Sigmoid colon (tissue), 7 donors: ENCODE data around the gene SGCD. TPM values are rescaled to one million over a fixed set of nuclear protein-coding genes. Genes with fewer than 3 reads are reported as not detected.

Experiments
- DNase-seq: peaks from one replicate; pipeline ENCODE4 v3.0.0-alpha.2; 2019
- H3K27ac ChIP-seq, 4 donors: fragments of 200-600 bp; sonication (generic); one replicate each; pipeline ENCODE4 v1.5.1; 2016 to 2019; ENCODE audit warnings: mild to moderate bottlenecking in 1 of 4
- H3K27me3 ChIP-seq, 3 donors: fragments of 200-600 bp; sonication (generic); one replicate each; pipeline ENCODE4 v1.5.1; 2019; ENCODE audit warnings: mild to moderate bottlenecking in 1 of 3
- H3K36me3 ChIP-seq, 4 donors: fragments of 200-600 bp; sonication (generic); one replicate each; pipeline ENCODE4 v1.5.1; 2016 to 2019
- H3K4me1 ChIP-seq, 4 donors: fragments of 200-600 bp; sonication (generic); one replicate each; pipeline ENCODE4 v1.5.1; 2017 to 2019
- H3K4me3 ChIP-seq, 4 donors: fragments of 200-600 bp; sonication (generic); one replicate each; pipeline ENCODE4 v1.5.1; 2017 to 2019; ENCODE audit warnings: mild to moderate bottlenecking in 2 of 4, moderate library complexity in 1 of 4
- H3K9me3 ChIP-seq, 4 donors: fragments of 200-600 bp in 3 of 4; sonication (generic) in 3 of 4; one replicate each; pipeline versions ENCODE4 v1.5.1 to v1.6.1; 2013 to 2019
- EP300 ChIP-seq, 4 donors: sonication (generic); formaldehyde crosslinking; IDR thresholded peaks; one replicate each; pipeline ENCODE4 v1.6.1; 2017; ENCODE audit warnings: antibody characterized with exemption in 4 of 4
- POLR2A ChIP-seq, 2 donors: fragments of 450-650 bp; IDR thresholded peaks; one replicate each; pipeline ENCODE4 v1.6.1; 2016; ENCODE audit warnings: antibody characterized with exemption in 2 of 2, mild to moderate bottlenecking in 2 of 2, moderate library complexity in 2 of 2
- POLR2AphosphoS5 ChIP-seq, 4 donors: sonication (generic); formaldehyde crosslinking; IDR thresholded peaks; one replicate each; pipeline ENCODE4 v1.6.1; 2017; ENCODE audit warnings: antibody characterized with exemption in 4 of 4
- WGBS, 2 donors: extraction: QIAGEN DNeasy Blood & Tissue Kit; methylation state at CpG; one replicate each; pipeline ENCODE4 v1.1.7; 2013; 5-methylcytosine and 5-hydroxymethylcytosine counted together
- intact Hi-C: fragments of 100-400 bp; cut with DNase I; formaldehyde crosslinking; loops from one replicate; pipeline ENCODE4 v1.15.1; 2023
- polyA plus RNA-seq, 3 donors: library from polyadenylated mRNA; stranded (reverse); fragments of 200-250 nt; gene quantifications; one replicate each; pipeline ENCODE4 v1.2.3, GENCODE V29; 2013
- total RNA-seq, 4 donors: library from RNA; depleted of rRNA; stranded (reverse); fragments of >200 nt; gene quantifications; one replicate each; pipeline ENCODE4 v1.1.0, GENCODE V29; 2016
- TF ChIP-seq, protein P1 (sequence below), 4 experiments: fragments of 450-650 bp in 3 of 4; fragments of 200-600 bp in 1 of 4; IDR thresholded peaks; one replicate each; pipeline ENCODE4 v1.5.1; 2016 to 2019; ENCODE audit warnings: antibody characterized with exemption in 4 of 4, mild to moderate bottlenecking in 3 of 4, moderate library complexity in 2 of 4
- donor health status: healthy with polysubstance abuse.
- donor health status: Bipolar disorder and iron deficiency.
- donor health status: healthy.

The SGCD gene
- total and polyA plus RNA-seq, 7 donors, result under 0.01 to 34.3 (median 8.2) TPM

DNA sequence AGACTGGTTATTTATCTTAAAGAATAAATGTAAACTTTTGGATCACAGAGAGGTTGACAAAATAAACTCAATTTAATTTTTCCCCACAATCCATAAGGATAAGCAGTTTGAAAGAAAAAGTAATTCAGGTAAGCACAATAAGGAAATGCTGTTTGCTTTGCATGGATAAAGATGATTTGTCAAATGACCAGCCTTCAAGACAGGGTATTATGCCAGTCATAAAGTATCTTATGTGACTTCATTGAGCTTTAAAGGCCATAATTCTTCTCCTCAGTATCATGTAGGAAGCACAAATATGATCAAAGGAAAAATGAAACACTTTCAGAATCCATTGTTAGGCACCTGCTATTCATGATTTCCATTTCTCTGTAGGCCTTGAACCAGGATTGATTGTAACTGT lies 342.5 kb downstream of the SGCD start:
- no peak for DNase-seq
- TF ChIP-seq, protein P1, sequence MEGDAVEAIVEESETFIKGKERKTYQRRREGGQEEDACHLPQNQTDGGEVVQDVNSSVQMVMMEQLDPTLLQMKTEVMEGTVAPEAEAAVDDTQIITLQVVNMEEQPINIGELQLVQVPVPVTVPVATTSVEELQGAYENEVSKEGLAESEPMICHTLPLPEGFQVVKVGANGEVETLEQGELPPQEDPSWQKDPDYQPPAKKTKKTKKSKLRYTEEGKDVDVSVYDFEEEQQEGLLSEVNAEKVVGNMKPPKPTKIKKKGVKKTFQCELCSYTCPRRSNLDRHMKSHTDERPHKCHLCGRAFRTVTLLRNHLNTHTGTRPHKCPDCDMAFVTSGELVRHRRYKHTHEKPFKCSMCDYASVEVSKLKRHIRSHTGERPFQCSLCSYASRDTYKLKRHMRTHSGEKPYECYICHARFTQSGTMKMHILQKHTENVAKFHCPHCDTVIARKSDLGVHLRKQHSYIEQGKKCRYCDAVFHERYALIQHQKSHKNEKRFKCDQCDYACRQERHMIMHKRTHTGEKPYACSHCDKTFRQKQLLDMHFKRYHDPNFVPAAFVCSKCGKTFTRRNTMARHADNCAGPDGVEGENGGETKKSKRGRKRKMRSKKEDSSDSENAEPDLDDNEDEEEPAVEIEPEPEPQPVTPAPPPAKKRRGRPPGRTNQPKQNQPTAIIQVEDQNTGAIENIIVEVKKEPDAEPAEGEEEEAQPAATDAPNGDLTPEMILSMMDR (IDR thresholded peaks at IDR 0.05), result no peak
- no peak for TF ChIP-seq EP300 (IDR thresholded peaks at IDR 0.05)
- H3K4me3 ChIP-seq, result no peak overlapping the region
- no peaks in the 10 kb centered on the region for H3K27me3 ChIP-seq
- intact Hi-C loops, result no loop called here
- H3K9me3 ChIP-seq, result no peaks in the 10 kb centered on the region
- H3K27ac ChIP-seq, result no peak overlapping the region
- H3K4me1 ChIP-seq, result no peaks in the 10 kb centered on the region
- no peaks in the 10 kb centered on the region for H3K36me3 ChIP-seq

DNA sequence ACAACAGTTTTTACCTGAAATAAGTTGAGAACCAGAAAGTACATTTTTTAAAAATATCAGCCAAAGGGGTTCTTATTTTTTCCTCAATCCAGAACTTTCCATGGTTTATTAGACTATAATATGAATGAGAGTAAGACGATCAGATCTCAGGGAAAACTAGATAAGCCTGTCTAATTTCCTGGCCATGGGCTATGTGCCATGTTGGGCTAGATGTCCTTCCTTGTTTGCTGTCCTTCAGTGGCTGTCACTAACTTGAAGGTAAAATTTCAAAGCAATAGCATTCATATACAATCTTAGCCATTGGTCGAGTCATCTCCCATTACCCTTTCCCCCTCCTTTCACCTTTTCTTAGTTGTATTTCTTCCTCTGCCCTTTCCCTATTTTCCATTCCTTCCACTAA lies 343.7 kb downstream of the SGCD start:
- 48 to 71% methylated on average over 2 of the region's 2 CpGs for WGBS, 2 donors
- H3K4me1 ChIP-seq, result peaks cover 0 to 8% (median 3%) of the 10 kb centered on the region in 4 donors
- intact Hi-C loops, result no loop called here
- no peak for DNase-seq
- H3K4me3 ChIP-seq, result no peak overlapping the region
- H3K36me3 ChIP-seq, result no peaks in the 10 kb centered on the region
- H3K27ac ChIP-seq, result no peak overlapping the region
- no peaks in the 10 kb centered on the region for H3K9me3 ChIP-seq
- H3K27me3 ChIP-seq, result no peaks in the 10 kb centered on the region
- TF ChIP-seq, protein P1 (IDR thresholded peaks at IDR 0.05), result no peak
- TF ChIP-seq POLR2AphosphoS5 (IDR thresholded peaks at IDR 0.05) (no peak), EP300 (IDR thresholded peaks at IDR 0.05) (no peak), POLR2A (IDR thresholded peaks at IDR 0.05) (no peak)

DNA sequence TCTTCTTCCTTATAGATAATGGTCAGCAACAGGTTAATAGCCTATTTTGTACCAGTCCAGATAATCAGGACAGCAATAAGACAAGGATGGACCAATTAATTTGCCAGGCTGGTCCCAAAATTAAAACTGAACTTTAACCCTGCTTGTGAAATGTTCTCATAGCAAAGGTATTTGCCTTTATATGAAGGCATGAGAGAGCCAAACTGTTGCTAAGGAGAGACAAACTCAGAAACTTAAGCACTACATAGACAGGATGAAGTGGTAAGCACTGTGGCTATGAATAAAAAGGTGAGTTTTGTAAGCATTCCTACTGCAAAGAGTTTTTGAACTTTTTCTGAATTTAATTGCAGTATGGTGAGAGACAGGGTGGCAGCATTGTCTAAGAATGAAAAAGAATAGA lies 348.4 kb downstream of the SGCD start:
- Histone ChIP-seq H3K27me3 (no peaks in the 10 kb centered on the region), H3K36me3 (no peaks in the 10 kb centered on the region), H3K4me1 (peaks cover 0 to 21% (median 7%) of the 10 kb centered on the region in 4 donors), H3K27ac (peak overlapping the region in 2 of 4 donors; percentile 41 to 61), H3K9me3 (no peaks in the 10 kb centered on the region), H3K4me3 (no peak overlapping the region)
- intact Hi-C loops, result no loop called here
- no peak for DNase-seq
- TF ChIP-seq POLR2A (IDR thresholded peaks at IDR 0.05) (no peak), EP300 (IDR thresholded peaks at IDR 0.05) (no peak), POLR2AphosphoS5 (IDR thresholded peaks at IDR 0.05) (no peak)
- TF ChIP-seq, protein P1 (IDR thresholded peaks at IDR 0.05), result no peak

DNA sequence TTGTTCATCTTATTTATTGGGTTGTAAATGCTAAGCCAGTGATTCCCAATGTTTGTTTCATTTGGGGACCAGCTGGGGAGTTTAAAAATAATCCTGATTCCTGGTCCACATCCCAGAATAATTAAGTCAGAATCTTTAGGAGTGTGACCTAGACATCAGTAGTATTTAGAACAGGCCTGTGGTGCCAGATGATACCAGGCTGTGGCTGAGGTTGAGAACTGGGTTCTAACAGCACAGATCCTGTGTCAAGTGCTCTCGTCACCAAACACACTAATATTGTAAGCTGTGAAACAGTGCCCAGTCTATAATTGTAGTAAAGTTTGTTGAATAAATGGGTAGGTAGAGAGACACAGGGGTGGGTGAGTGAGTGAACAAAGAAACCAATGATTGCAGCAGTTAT lies 351.0 kb downstream of the SGCD start:
- 23 to 74% methylated on average over 1 of the region's 1 CpG for WGBS, 2 donors
- H3K4me3 ChIP-seq, result no peak overlapping the region
- intact Hi-C loops, result no loop called here
- no peaks in the 10 kb centered on the region for H3K9me3 ChIP-seq
- peaks cover 0 to 21% (median 10%) of the 10 kb centered on the region in 4 donors for H3K4me1 ChIP-seq
- no peak for DNase-seq
- TF ChIP-seq POLR2AphosphoS5 (IDR thresholded peaks at IDR 0.05) (no peak), EP300 (IDR thresholded peaks at IDR 0.05) (no peak), POLR2A (IDR thresholded peaks at IDR 0.05) (no peak)
- TF ChIP-seq, protein P1 (IDR thresholded peaks at IDR 0.05), result no peak
- no peaks in the 10 kb centered on the region for H3K27me3 ChIP-seq
- no peaks in the 10 kb centered on the region for H3K36me3 ChIP-seq
- peak overlapping the region in 1 of 4 donors; percentile 17 for H3K27ac ChIP-seq

DNA sequence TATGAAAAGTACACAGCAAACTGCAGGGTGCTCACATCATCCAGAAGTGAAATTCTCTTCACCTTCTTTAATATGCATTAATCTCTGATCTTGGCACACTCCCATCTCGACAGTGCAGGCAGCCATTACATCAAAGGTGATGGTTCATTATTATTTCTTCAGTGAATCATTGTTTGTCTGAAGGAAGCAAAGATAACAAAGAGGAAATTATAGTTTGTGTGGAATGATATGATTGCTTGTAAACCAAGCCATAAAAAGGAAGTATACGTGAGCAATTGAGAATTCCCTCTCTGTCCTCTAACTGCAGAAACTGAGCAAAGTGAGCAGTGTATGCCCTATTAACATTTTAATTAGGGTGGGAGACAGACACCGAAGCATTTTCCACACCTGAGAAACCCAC lies 351.5 kb downstream of the SGCD start:
- H3K9me3 ChIP-seq, result no peaks in the 10 kb centered on the region
- H3K36me3 ChIP-seq, result no peaks in the 10 kb centered on the region
- TF ChIP-seq EP300 (IDR thresholded peaks at IDR 0.05) (no peak), POLR2A (IDR thresholded peaks at IDR 0.05) (no peak), POLR2AphosphoS5 (IDR thresholded peaks at IDR 0.05) (no peak)
- TF ChIP-seq, protein P1 (IDR thresholded peaks at IDR 0.05), result no peak
- intact Hi-C loops, result no loop called here
- 16 to 44% methylated on average over 3 of the region's 3 CpGs for WGBS, 2 donors
- no peak for DNase-seq
- H3K4me3 ChIP-seq, result no peak overlapping the region
- no peaks in the 10 kb centered on the region for H3K27me3 ChIP-seq
- H3K4me1 ChIP-seq, result peaks cover 0 to 21% (median 10%) of the 10 kb centered on the region in 4 donors
- H3K27ac ChIP-seq, result peak overlapping the region in 1 of 4 donors; percentile 17
